ENCODE data around the gene YY1.

GRCh38 chr14:100241279-100241678 is 2.3 kb downstream of the YY1 start:
- TF ChIP-seq EZH2 (IDR thresholded peaks at IDR 0.05; ENCODE audit: insufficient read depth, poor library complexity, severe bottlenecking) = no peak
- no peak for TF ChIP-seq EZH2phosphoT487 (IDR thresholded peaks at IDR 0.05; ENCODE audit: insufficient read depth, low read depth)

All from GM23248 (cell line).